Measurements from ENCODE around the gene STK10.

- no peak for TF ChIP-seq CTCF (IDR thresholded peaks at IDR 0.05)
- TF ChIP-seq EZH2 (IDR thresholded peaks at IDR 0.05; ENCODE audit: borderline replicate concordance, insufficient read depth, low read depth, low read length, poor library complexity, severe bottlenecking): no peak
Measured at GRCh38 chr5:172156541-172156994, 31.5 kb downstream of the STK10 start.
